Uterus (tissue), 2 donors: ENCODE data around the gene TRIP10.

ENCODE experiments used
- POLR2A ChIP-seq, 2 donors: fragments of 450-650 bp; IDR thresholded peaks; one replicate each; pipeline ENCODE4 v1.6.1; 2016; ENCODE audit warnings: antibody characterized with exemption in 2 of 2, mild to moderate bottlenecking in 1 of 2, moderate library complexity in 1 of 2
- TF ChIP-seq, protein P1 (sequence below), 4 experiments: fragments of 200-600 bp in 2 of 4; fragments of 450-650 bp in 2 of 4; sonication (generic) in 2 of 4; IDR thresholded peaks; one replicate each; pipeline ENCODE4 v1.5.1; 2016 to 2019; ENCODE audit warnings: antibody characterized with exemption in 4 of 4, mild to moderate bottlenecking in 2 of 4, moderate library complexity in 1 of 4

- TF ChIP-seq POLR2A (IDR thresholded peaks at IDR 0.05) = no peak
- TF ChIP-seq, protein P1, sequence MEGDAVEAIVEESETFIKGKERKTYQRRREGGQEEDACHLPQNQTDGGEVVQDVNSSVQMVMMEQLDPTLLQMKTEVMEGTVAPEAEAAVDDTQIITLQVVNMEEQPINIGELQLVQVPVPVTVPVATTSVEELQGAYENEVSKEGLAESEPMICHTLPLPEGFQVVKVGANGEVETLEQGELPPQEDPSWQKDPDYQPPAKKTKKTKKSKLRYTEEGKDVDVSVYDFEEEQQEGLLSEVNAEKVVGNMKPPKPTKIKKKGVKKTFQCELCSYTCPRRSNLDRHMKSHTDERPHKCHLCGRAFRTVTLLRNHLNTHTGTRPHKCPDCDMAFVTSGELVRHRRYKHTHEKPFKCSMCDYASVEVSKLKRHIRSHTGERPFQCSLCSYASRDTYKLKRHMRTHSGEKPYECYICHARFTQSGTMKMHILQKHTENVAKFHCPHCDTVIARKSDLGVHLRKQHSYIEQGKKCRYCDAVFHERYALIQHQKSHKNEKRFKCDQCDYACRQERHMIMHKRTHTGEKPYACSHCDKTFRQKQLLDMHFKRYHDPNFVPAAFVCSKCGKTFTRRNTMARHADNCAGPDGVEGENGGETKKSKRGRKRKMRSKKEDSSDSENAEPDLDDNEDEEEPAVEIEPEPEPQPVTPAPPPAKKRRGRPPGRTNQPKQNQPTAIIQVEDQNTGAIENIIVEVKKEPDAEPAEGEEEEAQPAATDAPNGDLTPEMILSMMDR (IDR thresholded peaks at IDR 0.05) = no peak
These were observed 27.5 kb downstream of the TRIP10 start for GRCh38 chr19:6767081-6767356.
